ENCODE measurements around the gene KDM5C. TPM values are rescaled to one million over a fixed set of nuclear protein-coding genes. Genes with fewer than 3 reads are reported as not detected.

KDM5C gene
- total RNA-seq, 2 donors from 2014 or later = 57.4 to 101 TPM

GRCh38 chrX:53265771-53266574 is 41.0 kb upstream of the KDM5C start:
- Histone ChIP-seq H3K36me3 (no peaks in the 10 kb centered on the region), H3K4me1 (ENCODE audit: control insufficient read depth in 1 of 2, low read depth in 2 of 2) (no peaks in the 10 kb centered on the region), H3K27ac (no peak overlapping the region), H3K9me3 (no peaks in the 10 kb centered on the region), H3K4me3 (no peak overlapping the region), H3K27me3 (replicated peaks; ENCODE audit: insufficient read depth) (no peaks in the 10 kb centered on the region)
- ATAC-seq (ENCODE audit: insufficient number of reproducible peaks, low FRiP score, low read depth) (no peak), DNase-seq (ENCODE audit: low spot score) (no peak)
- TF ChIP-seq, protein P1, sequence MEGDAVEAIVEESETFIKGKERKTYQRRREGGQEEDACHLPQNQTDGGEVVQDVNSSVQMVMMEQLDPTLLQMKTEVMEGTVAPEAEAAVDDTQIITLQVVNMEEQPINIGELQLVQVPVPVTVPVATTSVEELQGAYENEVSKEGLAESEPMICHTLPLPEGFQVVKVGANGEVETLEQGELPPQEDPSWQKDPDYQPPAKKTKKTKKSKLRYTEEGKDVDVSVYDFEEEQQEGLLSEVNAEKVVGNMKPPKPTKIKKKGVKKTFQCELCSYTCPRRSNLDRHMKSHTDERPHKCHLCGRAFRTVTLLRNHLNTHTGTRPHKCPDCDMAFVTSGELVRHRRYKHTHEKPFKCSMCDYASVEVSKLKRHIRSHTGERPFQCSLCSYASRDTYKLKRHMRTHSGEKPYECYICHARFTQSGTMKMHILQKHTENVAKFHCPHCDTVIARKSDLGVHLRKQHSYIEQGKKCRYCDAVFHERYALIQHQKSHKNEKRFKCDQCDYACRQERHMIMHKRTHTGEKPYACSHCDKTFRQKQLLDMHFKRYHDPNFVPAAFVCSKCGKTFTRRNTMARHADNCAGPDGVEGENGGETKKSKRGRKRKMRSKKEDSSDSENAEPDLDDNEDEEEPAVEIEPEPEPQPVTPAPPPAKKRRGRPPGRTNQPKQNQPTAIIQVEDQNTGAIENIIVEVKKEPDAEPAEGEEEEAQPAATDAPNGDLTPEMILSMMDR (IDR thresholded peaks at IDR 0.05) = no peak

- no peak for DNase-seq (ENCODE audit: low spot score)
- TF ChIP-seq, protein P1 (IDR thresholded peaks at IDR 0.05) = no peak
- ATAC-seq (ENCODE audit: insufficient number of reproducible peaks, low FRiP score, low read depth) = no peak
These were observed 38.6 kb upstream of the KDM5C start for GRCh38 chrX:53263597-53264094.

DNA sequence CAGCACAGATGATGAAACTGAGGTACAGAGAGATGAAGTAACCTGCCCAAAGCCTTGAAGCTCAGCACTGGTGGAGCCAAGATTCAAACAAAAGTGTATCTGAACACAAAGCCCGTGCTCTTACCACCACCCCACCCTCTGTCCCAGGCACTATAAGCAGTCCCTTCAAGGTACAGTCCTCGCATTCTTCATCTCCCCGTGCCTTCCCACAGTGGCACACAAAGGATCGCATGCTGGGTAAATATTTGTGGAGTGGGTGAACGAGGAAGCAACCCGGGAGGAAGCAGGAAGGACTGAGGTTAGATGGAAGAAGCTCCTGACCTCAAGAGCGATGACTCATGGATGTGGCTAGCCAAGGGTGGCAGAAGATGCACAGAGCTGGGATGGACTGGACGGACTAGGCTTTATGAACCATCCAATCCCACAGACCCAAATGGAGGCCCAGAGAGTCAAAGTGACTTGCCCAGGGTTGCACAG is 37.9 kb upstream of the KDM5C start:
- TF ChIP-seq, protein P1 (IDR thresholded peaks at IDR 0.05) = no peak

More at GRCh38 chrX:53263597-53264094, 38.6 kb upstream of the KDM5C start:
- H3K27ac ChIP-seq = no peak overlapping the region
- no peaks in the 10 kb centered on the region for H3K9me3 ChIP-seq
- no peaks in the 10 kb centered on the region for H3K4me1 ChIP-seq (ENCODE audit: control insufficient read depth in 1 of 2, low read depth in 2 of 2)
- no peaks in the 10 kb centered on the region for H3K27me3 ChIP-seq (replicated peaks; ENCODE audit: insufficient read depth)
- no peak overlapping the region for H3K4me3 ChIP-seq
- H3K36me3 ChIP-seq = no peaks in the 10 kb centered on the region

DNA sequence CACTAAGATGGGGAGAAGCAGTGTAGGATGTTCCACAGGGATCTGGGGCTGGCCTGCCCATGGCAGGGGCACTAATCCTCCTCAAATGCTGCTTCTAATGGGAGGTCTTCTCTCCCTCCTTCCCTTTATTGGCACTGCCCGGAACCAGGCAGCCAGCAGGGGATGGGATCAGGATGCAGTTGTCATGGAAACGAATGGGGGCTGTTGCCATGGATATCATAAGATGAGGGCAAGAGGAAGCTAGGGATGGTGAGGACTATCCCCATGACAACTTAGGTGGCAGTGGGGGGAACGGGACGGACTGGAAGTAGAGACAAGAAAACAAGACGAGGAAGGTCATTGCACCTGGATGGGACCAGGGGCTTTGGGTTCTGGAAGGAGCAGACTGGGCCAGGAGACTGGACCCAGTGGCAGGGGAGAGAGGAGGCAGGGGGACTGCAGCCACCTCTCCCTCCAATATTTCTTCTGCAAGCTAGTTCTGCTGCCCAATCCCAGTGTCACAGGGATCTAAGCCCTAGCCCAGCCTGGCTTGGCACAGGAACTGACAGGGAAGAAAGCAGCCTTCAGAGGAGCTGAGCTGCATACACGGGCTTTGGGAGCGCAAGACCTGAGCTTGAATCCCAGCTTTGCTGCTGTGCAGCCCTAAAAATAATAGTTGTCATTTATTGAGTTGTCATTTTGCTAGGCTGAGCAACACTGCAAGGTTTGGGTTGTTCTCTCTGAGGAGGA is 37.3 kb upstream of the KDM5C start:
- DNase-seq (ENCODE audit: low spot score) (no peak), ATAC-seq (ENCODE audit: insufficient number of reproducible peaks, low FRiP score, low read depth) (no peak)
- no peak overlapping the region for H3K27ac ChIP-seq
- TF ChIP-seq, protein P1 (IDR thresholded peaks at IDR 0.05) = no peak
- H3K4me1 ChIP-seq (ENCODE audit: control insufficient read depth in 1 of 2, low read depth in 2 of 2) = no peaks in the 10 kb centered on the region
- no peaks in the 10 kb centered on the region for H3K27me3 ChIP-seq (replicated peaks; ENCODE audit: insufficient read depth)
- no peak overlapping the region for H3K4me3 ChIP-seq
- H3K36me3 ChIP-seq = no peaks in the 10 kb centered on the region
- no peaks in the 10 kb centered on the region for H3K9me3 ChIP-seq

More for the DNA sequence above, 37.9 kb upstream of the KDM5C start:
- no peaks in the 10 kb centered on the region for H3K9me3 ChIP-seq
- ATAC-seq (ENCODE audit: insufficient number of reproducible peaks, low FRiP score, low read depth) (no peak), DNase-seq (ENCODE audit: low spot score) (no peak)
- no peak overlapping the region for H3K27ac ChIP-seq
- no peak overlapping the region for H3K4me3 ChIP-seq
- H3K4me1 ChIP-seq (ENCODE audit: control insufficient read depth in 1 of 2, low read depth in 2 of 2) = no peaks in the 10 kb centered on the region
- H3K27me3 ChIP-seq (replicated peaks; ENCODE audit: insufficient read depth) = no peaks in the 10 kb centered on the region
- no peaks in the 10 kb centered on the region for H3K36me3 ChIP-seq

DNA sequence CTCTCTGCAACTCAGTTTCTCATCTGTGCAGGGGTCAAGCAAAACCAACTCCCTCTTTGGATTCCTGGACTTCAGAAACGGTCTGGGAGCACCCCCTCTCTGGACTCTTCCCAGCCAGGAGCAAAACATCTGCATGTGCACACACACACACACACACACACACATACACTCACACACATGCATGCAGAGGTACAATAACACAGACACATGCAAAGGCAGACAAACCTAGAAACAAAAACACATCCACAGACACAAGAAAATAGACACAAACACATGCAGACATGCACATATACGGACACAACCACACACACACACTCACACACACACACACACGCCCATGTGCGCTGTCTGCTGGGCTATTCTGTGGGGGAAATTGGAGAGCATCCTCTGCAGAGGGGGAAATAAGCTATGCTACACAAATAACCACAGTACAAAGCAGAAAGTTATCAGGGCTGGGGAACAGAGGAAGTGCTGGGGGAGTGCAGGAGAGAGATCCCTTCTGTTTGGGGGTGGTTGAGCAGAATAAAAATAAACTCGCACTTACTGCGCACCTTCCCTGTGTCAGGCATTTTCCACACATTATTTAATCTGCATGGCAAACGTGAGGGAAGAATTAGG is 36.5 kb upstream of the KDM5C start:
- H3K36me3 ChIP-seq = no peaks in the 10 kb centered on the region
- TF ChIP-seq, protein P1 (IDR thresholded peaks at IDR 0.05) = no peak
- ATAC-seq (ENCODE audit: insufficient number of reproducible peaks, low FRiP score, low read depth) (no peak), DNase-seq (ENCODE audit: low spot score) (no peak)
- H3K4me3 ChIP-seq = no peak overlapping the region
- no peaks in the 10 kb centered on the region for H3K4me1 ChIP-seq (ENCODE audit: control insufficient read depth in 1 of 2, low read depth in 2 of 2)
- H3K27me3 ChIP-seq (replicated peaks; ENCODE audit: insufficient read depth) = no peaks in the 10 kb centered on the region
- H3K27ac ChIP-seq = no peak overlapping the region
- H3K9me3 ChIP-seq = no peaks in the 10 kb centered on the region

Measured in thoracic aorta (tissue), 2 donors.